NCI-H69 (cell line): ENCODE data around the gene DACT2.
"Not testable (repeated sequence)": the region's sequence is repeated elsewhere in the genome, so short reads cannot be mapped to it uniquely, and the experiment has no call there.

Experiments used
- DNase-seq: peaks from one replicate; lab custom pipeline; 2025; lab: John Stamatoyannopoulos, UW

Gene DACT2

DNA sequence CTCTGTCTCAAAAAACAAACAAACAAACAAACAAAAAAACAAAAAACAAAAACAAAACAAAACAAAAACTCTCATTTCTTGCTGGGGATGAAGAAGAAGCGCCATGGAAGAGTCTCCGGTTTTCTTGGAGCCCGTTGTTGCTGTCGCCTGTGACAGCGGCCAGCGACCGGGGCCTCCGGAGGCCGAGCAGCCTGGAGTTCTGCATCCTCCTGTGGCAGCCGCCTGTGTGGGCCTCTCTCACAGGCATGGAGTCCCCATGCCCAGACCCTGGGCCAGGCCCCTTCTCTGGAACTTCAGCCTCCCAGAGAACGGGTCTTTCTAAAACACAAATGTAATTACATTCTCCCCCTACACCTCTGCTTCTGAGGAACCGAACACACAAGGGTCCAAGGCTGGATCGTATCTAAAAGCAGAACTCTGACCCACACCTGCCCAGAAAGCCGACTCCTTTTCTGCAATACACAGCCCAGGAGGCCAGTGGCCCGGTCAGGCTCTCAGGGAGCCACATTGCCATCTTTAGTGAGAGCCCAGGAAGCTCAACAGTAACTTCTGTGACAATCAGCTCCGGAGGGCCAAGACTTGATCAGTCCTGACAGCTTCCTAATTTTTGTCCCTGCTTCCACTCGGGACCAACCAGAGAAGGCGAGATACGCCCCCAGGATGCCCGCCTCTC, 18.5 kb downstream of the DACT2 start:
- DNase-seq: no peak

DNA sequence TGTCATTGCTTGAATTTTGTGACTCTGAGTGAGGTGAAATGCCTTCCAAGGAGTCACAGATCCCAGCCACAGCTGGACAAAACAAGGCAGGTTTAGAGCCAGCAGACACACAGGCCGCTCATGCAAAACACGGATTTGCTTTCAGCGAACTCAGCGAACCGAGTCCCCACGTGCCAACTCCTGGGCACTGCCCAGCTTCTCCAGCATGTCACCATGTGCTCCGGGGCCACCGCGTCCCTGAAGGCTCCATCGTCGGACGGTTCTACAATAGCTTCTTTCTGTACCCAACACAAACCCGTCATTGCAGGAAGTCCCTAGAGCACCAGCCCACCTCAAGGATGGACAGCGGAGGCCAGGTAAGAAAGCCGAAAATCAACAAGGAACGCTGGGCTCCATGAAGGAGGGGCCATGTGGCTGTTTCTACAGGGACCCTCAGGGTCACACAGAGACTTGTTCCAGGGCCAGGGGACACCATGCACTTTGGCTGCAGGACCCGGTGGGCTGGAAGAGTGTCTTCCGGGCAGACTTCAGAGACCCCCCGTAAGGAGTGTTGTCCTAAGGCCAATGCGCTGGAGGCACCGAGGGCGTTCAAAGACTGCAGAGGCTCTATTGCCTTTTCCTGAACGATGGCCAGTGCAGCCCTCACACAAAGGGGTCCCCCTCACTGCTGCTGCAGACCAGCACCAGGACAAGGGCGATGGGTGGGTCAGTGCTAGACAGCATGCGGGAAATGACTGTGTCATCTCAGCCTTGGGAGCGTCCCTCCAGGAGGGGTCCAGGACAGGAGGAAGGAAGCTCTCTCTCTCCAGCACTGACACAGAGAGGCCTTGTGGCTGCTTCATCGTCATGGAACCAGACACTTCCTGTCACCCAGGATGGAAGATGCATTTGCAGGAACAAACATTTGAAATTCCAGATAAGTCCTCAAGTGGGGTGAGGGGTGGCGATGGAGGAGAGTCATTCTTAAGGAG, 19.8 kb downstream of the DACT2 start:
- DNase-seq: no peak

DNA sequence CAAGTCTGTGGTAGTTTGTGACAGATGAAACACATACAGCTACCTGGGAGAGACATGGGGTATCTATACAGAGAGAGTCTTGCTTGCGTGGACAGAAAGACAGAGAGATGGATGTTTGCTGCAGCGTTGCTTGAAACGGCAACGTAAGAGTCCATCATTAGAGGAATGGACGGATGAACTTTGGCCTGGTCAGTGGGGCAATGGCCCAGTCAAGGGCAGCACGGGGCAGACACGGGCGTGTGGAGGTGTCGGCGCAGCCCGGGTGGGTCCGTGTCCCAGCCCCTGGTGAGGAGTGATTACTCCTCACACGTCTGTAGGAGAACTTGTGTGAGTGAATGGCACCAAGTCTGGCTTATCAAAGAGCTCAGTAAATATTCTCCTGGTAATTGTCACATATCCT, 21.9 kb downstream of the DACT2 start:
- no peak for DNase-seq

DNA sequence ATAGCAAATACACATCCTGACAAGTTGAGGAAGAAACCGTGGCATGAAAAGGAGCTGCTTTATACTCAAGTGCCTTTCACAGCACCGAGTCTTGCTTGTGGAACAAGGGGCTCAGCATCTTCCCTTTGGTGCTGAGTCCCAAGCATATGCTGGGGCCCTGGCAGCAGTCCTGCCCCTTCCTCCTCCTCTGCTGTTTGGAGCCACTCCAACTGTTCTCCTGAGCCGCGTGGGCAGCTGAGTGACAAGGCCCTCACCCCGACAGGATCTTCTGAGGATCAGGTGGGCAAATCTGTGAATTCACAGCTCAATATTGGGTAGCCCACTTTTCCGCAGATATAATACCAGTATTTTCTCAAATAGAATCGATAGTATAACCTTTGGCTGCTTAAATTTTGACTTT, 24.7 kb downstream of the DACT2 start:
- no peak for DNase-seq

DNA sequence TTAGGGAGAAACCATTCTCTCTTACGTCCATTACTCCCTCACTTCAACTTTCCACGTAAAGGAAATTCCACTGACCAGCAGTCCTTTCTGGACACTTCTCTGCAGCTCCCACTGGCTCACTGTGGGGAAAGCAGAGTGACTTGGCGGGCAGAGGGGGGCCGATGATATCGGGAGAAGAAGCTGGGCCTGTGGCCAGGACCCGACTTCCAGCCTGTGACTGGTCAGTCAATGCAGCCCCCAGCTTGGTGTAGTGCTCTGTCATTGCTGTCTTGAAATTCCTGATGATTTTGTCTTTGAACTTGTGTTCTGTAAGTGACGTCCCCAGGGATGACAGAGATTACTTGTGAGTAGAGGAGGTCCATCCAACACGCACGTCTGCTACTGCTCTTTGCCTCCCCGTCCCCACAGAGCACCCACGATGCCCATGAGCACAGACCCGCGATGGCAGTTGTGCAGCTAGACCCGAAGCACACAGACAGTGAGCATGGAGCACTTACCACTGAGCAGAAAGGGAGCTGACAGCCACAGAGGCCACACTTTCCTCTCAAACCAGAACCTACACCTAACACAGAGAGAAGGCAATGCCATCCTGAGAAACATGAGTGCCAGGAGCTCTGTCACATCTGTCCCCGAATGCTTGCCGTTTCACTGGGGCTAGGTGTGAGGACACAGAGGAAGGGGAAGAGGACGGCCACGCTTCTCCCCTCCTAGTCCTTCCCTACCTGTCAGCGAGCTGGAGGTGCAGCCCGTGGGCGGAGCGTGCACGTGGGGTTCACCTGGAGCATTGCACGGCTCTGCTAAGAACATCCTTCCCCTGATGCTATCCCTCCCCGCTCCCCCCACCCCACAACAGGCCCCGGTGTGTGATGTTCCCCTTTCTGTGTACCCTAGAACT, 25.7 kb downstream of the DACT2 start:
- DNase-seq: no peak

DNA sequence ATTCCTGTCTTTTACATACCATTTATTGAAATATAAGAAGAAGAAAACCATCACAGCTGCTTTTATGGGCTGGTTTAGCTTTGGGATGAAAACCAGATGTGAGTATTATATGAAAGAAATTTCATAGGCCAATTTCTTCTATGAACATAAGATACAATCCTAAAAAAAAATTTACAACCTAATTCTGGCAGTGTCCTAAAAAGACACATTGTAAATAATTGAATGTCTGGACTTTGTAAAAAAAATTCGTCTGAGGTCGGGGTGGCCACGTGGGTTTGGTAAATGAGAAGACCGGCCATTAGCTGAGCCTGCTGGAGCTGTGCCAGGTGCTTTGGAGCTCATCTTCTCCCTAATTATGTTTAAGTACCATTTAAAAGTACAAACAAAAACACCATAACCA, 26.8 kb downstream of the DACT2 start:
- DNase-seq: peak; percentile 84

DNA sequence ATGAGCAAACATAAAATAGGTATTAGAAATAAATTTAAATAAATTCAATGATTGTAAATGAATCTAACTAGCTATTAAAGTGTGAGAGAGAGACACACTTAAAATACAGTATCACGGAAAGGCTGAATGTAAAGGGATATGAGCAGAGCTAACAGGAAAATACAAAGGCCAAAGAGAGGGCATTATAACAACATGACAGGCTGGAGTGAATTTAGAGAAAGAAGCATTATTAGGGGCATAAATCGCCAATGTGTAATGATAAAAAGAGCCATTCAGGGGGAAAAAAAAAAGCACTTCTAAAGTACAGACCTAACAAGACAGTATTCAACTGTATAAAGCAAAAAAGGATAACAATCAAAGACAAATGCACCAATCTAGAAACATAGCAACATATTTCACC, 28.1 kb downstream of the DACT2 start:
- no peak for DNase-seq

DNA sequence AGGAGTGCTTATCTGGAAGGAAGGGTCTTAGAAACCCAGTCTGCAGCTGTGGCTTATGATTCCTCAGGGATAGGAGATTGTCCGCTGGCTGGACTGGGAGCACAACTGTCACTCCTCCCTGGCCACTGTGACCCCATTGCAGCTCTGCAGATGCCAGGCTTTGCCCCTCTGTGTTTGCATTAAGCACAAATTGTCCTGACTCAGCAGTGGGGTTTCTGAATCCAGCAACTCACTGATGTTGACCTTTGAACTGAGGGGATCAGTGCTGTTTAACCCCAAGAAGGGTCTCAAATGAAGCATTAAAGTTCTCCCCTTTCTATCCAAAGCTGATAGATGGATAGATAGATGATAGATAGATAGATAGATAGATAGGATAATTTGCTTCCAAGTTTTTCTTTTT, 29.5 kb downstream of the DACT2 start:
- no peak for DNase-seq

DNA sequence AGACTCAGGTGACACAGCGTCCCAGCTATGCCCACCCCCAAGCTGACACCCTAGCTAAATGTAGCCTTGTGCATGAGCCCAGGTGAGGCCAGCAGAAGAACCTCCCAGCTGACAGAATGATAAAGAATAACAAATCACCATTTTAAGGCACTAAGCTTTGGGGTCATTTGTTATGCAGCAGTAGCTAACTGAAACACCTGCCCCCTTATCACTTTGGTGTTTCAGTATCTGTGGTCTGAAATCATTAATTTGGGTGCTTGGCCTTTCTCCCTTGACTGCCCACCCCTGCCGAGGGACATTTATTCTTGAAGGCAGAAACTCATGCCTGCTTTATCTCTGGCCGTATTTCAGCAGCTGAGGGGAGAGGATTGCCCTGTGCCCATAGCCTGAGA, 30.0 kb downstream of the DACT2 start:
- DNase-seq: no peak

DNA sequence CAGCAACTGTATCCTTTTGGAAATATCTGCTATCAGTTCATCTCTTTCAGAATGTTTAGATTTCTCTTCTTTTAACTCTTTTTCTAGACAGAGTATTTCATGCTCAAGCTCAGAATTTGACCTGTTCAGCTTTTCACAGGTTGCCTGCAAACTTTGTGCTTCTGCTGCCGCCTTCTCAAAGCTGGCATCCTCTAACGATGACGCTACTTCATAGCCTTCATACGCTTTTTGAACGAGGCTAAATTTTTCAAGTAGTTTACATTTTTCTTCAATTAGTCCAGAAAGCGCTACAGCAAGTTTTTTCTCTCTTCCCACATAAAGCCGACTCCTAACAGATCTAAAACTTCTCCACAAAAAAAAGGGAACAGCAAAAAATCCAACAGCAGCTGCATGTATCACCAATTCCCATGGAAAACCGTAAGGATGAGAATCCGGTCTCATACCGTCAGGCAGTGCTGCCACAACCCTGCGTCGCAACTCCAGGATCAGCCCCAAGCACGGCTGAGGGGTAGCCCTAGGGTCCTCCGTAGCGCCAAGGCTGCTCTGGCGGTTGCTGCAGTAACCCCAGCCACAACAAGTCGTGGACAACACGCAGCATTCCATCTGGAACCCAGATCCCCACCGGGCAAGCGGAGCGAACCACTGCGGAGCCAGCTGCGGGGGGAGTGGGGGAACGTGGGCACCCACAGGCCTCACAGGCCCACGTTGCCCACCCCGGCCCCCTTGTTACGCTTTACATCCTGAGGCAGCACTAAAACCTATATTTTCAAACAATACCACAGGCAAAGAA, 30.6 kb downstream of the DACT2 start:
- no peak for DNase-seq

DNA sequence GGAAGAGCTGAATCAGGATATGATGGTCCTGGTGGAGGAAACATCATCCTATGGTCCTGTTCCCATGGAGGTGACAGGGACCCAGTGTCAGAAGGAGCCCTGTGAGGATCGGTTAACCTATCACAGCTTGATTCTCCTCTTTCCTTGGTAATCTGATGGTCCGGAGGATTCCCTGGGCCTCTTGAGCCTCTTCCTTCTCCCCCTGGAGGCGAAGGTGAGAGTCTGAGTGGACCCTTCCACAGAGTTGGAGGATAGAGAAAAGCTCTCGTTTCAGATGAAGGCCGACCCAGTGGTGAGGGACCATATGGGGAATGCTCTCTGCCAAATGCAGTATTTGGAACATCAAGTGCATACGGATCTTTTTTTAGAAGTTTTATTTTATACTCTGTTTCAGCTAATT, 32.1 kb downstream of the DACT2 start:
- not testable (repeated sequence) for DNase-seq

DNA sequence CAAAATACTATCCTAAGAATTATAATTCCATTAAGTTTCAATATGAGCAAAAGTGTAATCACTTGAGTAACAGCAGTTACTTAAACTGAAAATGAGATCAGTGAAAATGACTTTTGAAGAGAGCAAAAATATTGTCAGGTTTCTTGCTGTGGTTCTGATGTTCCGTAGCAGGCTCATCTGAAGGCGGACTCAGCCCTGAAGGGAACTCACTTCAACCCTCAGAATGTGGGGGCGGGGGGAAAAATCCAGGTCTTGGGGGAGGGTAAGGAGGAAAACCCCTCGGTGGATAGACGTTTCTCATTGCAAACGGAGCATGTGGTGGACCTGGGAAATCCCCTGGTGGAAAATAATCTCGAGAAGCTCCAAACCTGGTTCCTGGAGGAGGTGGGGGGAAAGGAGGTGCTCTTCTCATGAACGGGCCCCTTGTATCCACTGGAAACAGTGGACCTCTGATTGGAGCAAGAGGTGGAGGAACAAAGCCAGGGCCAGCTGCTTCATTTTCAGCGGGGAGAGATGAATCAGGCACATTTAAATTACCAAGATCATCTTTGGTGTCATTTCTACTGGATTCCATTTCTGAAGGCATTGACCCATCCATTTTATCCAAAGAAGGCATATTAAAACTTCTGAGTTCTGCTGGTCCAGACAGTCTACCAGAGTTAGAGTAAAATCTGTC, 32.7 kb downstream of the DACT2 start:
- DNase-seq: not testable (repeated sequence)

DNA sequence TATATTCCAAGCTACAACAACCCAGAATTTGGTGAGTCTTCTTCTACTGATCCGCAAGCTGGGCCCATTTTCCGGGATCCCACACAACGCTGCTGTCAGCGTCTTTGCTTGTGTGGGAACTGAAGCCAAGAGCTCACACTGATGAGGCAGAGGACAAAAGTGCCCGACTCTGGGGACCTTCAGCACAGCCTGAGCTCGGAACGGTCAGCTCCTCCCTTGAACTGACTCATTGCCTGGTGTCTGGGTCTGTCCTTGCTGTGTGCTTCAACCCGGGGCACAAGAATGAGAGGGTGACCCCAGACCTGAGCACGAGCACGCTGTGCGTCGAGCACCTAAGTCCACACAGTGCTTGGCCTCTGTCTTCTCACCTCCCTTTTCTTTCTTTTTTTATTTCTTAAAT, 33.5 kb downstream of the DACT2 start:
- DNase-seq: no peak

DNA sequence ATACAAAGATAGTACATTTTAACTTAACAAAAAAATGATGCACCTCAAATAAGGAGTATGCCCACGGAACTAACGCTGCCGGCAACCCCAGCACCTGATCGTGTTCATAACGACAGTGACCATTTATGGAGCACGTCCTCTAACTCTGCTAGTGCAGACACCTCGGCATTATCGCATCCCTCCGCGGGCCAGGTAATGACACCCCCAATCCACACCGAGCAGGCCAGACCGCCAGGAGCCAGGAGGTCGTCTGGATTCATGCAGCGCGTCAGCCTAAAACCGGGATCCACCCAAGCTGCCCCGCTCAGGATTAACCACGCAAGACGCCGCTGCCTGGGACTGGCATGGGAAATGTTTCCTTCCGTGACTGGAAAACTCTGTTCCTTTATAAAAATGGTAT, 34.1 kb downstream of the DACT2 start:
- no peak for DNase-seq

DNA sequence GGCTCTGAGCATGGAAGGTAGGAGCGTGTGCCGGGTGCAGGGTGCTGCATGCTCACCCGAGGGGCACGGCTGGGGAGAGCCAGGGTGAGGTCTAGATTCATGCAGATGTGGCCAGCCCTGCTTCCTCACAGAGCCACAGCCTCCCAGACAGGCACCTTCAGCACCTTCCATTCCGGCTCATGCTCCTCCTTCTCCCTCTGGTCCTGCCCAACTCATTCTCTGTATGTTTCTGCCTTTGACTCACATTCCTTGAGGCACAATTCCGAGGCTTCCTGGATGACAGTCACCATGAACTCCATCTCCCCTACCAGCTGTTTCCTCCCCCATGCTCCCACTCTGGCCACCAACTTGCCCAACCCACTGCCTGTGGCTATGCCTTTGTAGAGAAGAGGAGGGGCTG, 35.4 kb downstream of the DACT2 start:
- DNase-seq: no peak

DNA sequence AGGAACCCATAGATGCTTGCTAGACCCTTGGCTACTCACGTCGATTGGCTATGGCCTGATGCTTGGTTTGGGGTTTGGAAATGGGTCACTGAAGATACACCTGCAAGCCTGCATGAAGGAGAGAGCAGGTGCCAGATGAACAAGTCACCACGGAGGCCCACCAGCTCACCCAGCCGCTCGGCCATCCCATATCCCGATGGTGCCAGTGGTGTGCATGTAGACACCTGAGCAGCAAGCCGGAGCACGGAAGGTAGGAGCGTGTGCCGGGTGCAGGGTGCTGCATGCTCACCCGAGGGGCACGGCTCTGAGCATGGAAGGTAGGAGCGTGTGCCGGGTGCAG, 35.9 kb downstream of the DACT2 start:
- DNase-seq: no peak

DNA sequence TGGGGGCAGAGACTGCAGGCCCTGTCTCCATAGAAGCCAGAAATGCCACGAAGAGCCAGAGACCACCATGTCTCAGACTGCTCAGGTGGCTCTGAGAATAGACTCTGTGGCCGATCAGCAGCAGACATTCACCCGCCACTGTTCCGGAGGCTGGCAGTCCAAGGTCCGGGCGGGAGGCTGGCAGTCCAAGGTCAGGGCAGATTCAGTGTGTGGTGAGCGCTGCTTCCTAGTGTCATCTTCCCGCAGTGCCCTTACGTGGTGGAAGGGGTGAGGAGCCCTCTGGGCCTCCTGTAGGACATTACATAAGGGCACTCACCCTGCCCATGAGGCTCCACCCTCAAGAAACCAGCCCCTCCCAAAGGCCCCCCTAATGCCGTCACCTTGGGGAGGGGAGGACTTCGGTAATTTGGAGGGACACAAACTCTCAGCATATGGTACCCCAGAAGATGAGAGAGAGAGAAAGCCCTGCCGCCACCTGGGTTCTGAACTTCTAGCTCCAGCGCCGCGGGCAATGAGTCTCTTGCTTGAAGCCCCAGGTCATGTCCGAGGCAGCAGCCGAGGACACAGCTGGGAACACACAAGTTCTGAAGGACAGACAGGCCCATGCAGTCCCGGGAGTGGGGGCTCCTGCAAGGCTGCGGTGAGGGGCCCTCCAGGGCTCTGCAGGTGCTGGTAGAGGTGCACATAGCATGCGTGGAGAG, 36.4 kb downstream of the DACT2 start:
- no peak for DNase-seq

DNA sequence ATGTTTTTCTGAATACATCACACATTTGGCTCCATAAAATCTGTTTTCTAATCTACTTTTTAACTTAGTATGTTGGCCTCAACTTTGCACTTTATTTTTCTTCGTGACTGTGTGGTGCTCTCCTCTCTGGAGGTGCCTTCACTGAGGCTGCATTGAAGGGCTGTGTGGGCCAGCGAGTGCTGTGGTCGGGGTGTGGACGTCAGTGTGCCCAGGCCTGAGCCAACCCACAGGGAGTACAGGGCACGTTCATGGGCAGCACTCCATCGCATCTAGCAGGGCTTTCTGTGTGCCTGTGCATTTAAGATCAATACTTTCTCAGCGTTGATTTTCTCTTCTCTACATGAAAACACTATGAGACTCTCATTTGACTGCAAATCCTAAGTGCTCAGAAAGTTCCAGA, 37.8 kb downstream of the DACT2 start:
- no peak for DNase-seq

DNA sequence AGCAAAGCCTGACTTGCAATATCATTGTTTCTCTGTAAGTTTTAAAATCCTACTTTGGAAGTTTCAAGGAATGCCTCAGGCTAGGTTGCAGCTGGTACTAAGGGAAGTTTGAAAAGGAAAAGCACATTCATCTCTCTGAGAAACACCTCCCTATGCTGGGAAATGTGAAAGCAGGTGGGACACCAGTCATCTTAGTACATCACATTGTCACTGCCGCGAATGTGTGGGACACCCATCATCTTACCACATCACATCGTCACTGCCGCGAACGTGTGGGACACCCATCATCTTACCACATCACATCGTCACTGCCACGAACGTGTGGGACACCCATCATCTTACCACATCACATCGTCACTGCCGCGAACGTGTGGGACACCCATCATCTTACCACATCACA, 38.3 kb downstream of the DACT2 start:
- not testable (repeated sequence) for DNase-seq

DNA sequence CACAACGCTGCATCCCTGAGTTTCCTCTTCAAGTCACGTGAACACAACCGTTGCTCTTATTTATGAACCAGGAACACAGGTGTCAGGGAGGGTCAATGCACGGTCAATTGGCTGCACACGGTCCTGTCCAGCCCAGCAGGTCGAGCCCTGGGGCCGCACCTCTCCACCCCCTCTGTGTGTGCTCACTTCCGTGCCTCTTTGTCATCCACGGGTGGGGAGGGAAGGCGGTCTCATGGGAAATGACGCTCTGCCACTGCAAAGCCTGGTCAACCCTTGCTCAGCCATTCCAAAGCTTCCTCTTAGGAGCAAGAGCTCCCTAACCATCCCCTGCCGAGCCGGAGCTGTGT, 38.7 kb downstream of the DACT2 start:
- no peak for DNase-seq
